GM19372 (cell line): ENCODE measurements around the gene CRYZL1.
A peak's percentile ranks its signal among the peaks of the same experiment; 100 is the strongest.
"Not testable (repeated sequence)": the region's sequence is repeated elsewhere in the genome, so short reads cannot be mapped to it uniquely, and the experiment has no call there.

Source experiments
- ATAC-seq: cut with Tn5 transposase; IDR thresholded peaks from one replicate; pipeline ENCODE4 v1.9.1; 2021; ENCODE audit warnings: mild to moderate bottlenecking, low read depth, moderate library complexity; ENCODE audit not compliant: unreplicated experiment

Gene CRYZL1

GRCh38 chr21:33640697-33641351, 717 bp downstream of the CRYZL1 start:
- no peak for ATAC-seq

GRCh38 chr21:33634254-33634653, 7.3 kb downstream of the CRYZL1 start:
- no peak for ATAC-seq

- ATAC-seq, result not testable (repeated sequence)
Measured at GRCh38 chr21:33626151-33626550, 15.4 kb downstream of the CRYZL1 start.

- no peak for ATAC-seq
Measured at GRCh38 chr21:33622253-33622652, 19.3 kb downstream of the CRYZL1 start.

GRCh38 chr21:33619726-33620125, 21.8 kb downstream of the CRYZL1 start:
- no peak for ATAC-seq

- no peak for ATAC-seq
Measured at GRCh38 chr21:33618407-33618806, 23.1 kb downstream of the CRYZL1 start.

GRCh38 chr21:33617565-33617964, 24.0 kb downstream of the CRYZL1 start:
- ATAC-seq, result not testable (repeated sequence)

GRCh38 chr21:33611006-33611744, 30.4 kb downstream of the CRYZL1 start:
- ATAC-seq, result no peak

GRCh38 chr21:33608559-33608958, 33.0 kb downstream of the CRYZL1 start:
- no peak for ATAC-seq

GRCh38 chr21:33598051-33598450, 43.5 kb downstream of the CRYZL1 start:
- no peak for ATAC-seq

GRCh38 chr21:33588485-33589335, 52.8 kb downstream of the CRYZL1 start, which contains the start of gene DONSON:
Gene DONSON, minus strand, starts transcription at chr21:33588684. Its CDS starts 43 bp downstream, at chr21:33588641.
- peak; percentile 87 for ATAC-seq

GRCh38 chr21:33587792-33588484, 53.6 kb downstream of the CRYZL1 start:
- peak; percentile 23 for ATAC-seq

GRCh38 chr21:33586927-33587326, 54.6 kb downstream of the CRYZL1 start:
- no peak for ATAC-seq

- ATAC-seq, result no peak
Measured at GRCh38 chr21:33584455-33584854, 57.1 kb downstream of the CRYZL1 start.

GRCh38 chr21:33578959-33579542, 62.5 kb downstream of the CRYZL1 start:
- ATAC-seq, result no peak

GRCh38 chr21:33578214-33578613, 63.3 kb downstream of the CRYZL1 start:
- ATAC-seq, result no peak

GRCh38 chr21:33576741-33577141, 64.8 kb downstream of the CRYZL1 start:
- not testable (repeated sequence) for ATAC-seq

GRCh38 chr21:33572350-33572749, 69.2 kb downstream of the CRYZL1 start:
- ATAC-seq, result no peak

GRCh38 chr21:33569991-33570390, 71.5 kb downstream of the CRYZL1 start:
- no peak for ATAC-seq

GRCh38 chr21:33568448-33568847, 73.1 kb downstream of the CRYZL1 start:
- ATAC-seq, result no peak
